HFF-Myc (cell line): ENCODE measurements around the gene HABP4.

Experiments
- DNase-seq: peaks from one replicate; pipeline ENCODE4 v3.0.0-alpha.2; 2011; ENCODE audit warnings: low read depth; ENCODE audit errors: extremely low read depth
- H3K4me3 ChIP-seq: replicated peaks from 2 replicates; pipeline ENCODE4 v1.5.1; 2011; ENCODE audit warnings: low read depth, mild to moderate bottlenecking, control low read depth, low read length
- TF ChIP-seq, protein P1 (sequence below): IDR thresholded peaks from 2 replicates; pipeline ENCODE4 v1.5.1; 2012; ENCODE audit warnings: mild to moderate bottlenecking, low read depth, low read length, control low read depth; ENCODE audit errors: missing control alignments

HABP4 gene

DNA sequence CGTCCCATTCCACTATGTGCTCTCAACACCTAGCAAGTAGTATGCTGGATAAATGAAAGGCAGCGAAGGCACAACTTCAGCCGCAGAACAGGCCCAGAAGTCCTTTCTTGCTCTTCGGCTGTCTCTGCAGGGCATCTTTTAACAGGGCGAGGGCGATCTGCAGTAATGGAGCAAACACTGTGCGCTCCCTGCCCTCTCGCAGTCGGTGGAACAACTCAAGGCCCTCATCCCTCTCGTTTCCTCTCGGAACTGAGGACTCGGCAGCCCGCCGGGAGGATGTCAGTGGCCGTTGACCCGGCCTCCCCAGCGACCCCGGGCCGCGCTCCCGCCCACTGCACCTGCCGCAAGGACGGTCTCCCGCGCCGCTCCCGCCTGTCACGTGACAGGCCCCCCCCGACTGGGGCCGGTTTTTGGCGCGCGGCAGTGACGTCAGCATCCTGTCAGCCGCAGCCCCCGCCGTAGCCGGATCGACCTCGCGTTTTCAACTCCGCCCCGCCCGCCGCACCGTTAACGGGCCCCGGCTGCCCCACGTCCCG lies 32.9 kb upstream of the HABP4 start:
- TF ChIP-seq, protein P1, sequence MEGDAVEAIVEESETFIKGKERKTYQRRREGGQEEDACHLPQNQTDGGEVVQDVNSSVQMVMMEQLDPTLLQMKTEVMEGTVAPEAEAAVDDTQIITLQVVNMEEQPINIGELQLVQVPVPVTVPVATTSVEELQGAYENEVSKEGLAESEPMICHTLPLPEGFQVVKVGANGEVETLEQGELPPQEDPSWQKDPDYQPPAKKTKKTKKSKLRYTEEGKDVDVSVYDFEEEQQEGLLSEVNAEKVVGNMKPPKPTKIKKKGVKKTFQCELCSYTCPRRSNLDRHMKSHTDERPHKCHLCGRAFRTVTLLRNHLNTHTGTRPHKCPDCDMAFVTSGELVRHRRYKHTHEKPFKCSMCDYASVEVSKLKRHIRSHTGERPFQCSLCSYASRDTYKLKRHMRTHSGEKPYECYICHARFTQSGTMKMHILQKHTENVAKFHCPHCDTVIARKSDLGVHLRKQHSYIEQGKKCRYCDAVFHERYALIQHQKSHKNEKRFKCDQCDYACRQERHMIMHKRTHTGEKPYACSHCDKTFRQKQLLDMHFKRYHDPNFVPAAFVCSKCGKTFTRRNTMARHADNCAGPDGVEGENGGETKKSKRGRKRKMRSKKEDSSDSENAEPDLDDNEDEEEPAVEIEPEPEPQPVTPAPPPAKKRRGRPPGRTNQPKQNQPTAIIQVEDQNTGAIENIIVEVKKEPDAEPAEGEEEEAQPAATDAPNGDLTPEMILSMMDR: no peak
- H3K4me3 ChIP-seq: peak overlapping the region; percentile 63
- no peak for DNase-seq

DNA sequence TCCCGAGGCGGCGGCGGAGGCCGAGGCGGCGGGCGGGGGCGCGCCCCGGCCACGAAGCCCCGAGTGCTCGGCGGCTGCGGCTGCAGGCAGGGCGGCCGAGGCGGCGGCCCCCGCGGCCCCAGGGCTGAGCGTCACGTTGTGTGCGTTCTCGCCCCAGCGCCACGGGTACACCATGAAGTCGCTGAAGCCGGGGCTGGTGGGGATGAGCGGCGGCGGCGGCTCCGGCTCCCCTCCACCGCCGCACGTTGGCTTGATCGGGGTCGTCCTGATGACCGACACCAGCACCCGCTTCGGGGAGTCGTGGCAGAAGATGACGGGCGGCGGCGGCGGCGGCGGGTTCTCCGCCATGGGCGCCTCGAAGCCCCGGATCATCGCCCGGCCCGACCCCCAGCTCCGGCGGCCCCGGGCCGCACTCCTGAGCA lies 32.3 kb upstream of the HABP4 start:
- TF ChIP-seq, protein P1: no peak
- no peak for DNase-seq
- peak overlapping the region; percentile 63 for H3K4me3 ChIP-seq

DNA sequence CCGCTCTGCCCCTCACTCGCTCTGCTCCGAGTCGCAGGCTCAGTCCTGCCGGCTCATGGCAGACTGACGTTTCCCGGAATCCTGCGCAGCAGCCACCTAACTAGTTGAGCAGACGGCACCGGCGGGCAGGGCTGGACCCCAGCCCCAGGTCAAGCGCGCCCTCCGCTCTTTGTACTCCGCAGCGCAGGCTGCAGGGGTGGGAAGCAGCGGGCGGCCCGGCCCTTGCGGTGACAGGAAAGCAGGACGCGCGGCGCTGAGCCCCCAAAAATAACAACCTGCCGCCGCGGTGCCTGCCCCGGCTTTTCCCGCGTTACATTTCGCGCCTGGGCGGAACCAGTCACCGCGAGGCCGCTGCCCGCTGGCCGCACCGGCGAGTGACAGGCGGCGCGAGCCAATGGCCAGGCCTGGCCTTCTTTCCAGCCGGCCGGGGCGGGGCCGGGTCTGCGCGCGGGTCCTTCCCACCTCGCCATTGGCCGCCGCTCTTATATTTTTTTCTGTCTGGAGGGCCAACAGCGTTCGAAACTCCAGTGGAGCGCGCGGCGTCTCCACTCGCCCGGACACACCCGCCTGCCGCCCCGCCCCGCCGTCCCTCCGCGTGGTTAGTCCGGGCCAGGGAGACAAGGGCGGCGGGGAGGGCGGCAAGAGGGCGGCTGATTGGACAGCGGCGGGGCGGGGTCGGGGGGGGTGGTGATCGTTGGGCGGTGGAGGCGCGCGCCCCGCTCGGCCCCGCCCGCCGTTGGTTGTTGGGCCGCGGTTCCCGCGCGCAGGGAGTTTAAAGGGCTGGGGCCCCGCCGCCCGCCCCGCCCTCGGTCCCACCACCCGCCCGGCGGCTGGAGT lies 31.7 kb upstream of the HABP4 start, which contains the start of gene ZNF367:
Gene ZNF367, minus strand, starts transcription at position 288 of the 837 bp plus-strand sequence. CDS start 338 bp downstream, outside the sequence.
- peak; percentile 79 for DNase-seq
- H3K4me3 ChIP-seq: peak within 1 kb of the TSS; percentile 63
- TF ChIP-seq, protein P1: no peak

DNA sequence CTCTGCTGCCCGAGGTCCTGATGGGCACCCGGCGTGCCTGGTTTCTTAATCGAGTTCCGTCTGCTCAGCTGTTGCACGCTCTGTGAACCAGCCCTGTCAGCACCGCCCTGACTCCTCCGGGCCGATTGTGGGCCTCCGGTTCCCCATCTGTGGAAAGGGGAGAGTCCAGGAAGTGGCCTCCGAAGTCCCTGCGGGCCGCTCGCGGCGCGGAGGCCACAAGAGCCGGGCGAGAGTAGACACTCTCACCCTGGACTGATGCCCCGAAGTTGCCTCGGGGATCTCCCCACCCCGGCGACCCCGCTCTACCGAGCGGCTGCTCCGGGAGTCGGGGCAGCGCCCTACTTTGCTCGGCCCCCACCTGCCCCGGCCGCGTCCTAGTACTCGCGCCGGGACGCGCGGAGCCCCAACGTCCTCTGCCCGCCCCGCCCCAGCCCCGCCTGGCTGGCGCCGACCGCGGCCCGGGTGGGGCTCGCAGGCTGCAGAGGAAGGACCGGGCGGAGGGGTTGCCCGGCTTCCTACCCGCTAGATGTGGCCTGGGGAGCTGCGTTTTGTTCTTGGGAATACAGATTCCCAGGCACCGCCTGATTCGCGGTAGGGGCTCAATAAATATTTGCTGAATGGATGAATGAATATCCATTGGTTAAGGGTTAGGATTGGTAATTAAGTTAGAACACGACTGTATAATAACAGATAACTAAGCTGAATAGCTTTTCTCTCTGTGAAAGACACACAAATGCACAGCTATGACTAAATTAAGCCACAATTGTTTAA lies 30.9 kb upstream of the HABP4 start:
- TF ChIP-seq, protein P1: no peak
- no peak for DNase-seq
- H3K4me3 ChIP-seq: peak overlapping the region; percentile 63

DNA sequence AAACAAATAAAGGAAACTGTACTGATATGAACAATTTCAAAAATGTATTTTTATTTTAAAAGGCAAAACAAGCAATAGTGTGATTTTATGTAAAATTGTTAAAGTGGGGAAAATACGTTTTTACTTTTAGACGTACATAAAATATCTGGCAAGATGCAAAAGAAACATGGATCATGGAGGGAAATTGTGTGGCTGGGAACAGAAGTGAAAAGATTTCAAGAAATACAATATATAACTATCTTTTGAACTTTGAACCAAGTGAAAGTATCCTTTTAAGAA lies 30.3 kb upstream of the HABP4 start:
- TF ChIP-seq, protein P1: no peak
- DNase-seq: no peak
- peak overlapping the region; percentile 63 for H3K4me3 ChIP-seq

DNA sequence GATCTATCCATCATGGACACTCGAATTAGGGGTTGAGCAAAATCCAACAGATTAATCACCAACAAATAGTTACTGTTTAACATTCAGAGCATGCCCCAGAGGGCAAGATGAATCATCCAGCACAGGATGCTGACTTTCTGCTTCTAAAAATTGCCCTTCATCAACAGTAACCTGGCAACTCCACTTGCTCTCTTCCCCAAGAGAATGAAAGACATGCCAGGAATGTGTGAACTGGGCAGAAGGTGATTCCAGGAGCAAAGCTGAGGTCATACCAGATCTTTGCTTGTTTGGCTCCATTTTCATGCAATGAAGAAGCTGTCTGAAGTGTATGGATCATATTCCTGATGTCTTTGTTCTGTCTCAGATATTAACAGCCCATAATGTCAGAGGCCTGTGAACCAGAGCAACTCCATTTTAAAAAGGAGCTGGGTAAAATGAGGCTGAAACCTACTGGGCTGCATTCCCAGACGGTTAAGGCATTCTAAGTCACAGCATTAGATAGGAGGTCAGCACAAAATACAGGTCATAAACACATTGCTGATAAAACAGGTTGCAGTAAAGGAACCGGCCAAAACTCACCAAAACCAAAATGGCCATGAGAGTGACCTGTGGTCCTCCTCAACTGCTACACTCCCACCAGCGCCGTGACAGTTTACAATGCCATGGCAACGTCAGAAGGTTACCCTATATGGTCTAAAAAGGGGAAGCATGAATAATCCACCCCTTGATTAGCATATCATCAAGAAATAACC lies 29.3 kb upstream of the HABP4 start:
- TF ChIP-seq, protein P1: no peak
- no peak overlapping the region for H3K4me3 ChIP-seq
- peak; percentile 87 for DNase-seq
